Measurements from ENCODE around the gene TMEM204.

TMEM204 gene

DNA sequence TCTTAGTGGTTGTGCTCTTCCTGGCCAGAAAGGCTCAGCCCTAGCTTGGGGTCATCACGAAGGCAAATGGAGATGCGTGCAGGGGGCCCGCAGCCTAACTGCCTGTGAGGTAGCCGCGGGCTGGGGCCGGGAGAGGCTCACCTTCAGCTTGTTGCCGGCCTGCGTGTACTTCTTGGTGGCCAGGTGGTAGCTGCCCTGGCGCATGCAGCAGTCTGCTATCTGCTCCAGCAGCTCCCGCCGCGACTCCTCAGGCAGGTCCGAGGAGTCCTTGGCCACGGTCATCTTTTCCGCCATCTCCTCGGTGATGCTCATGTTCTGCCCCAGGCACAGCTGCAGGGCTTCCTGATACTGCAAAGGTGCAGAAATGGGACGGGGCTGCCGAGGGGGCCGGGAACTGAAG lies 13.0 kb upstream of the TMEM204 start:
- in situ Hi-C loops (cut with MboI; ENCODE audit: low pct_unique_long_range_greater_than_20kb, low sequenced_read_pairs, unreplicated experiment) = no loop called here
- DNase-seq (ENCODE audit: low spot score) = no peak
- TF ChIP-seq, protein P1, sequence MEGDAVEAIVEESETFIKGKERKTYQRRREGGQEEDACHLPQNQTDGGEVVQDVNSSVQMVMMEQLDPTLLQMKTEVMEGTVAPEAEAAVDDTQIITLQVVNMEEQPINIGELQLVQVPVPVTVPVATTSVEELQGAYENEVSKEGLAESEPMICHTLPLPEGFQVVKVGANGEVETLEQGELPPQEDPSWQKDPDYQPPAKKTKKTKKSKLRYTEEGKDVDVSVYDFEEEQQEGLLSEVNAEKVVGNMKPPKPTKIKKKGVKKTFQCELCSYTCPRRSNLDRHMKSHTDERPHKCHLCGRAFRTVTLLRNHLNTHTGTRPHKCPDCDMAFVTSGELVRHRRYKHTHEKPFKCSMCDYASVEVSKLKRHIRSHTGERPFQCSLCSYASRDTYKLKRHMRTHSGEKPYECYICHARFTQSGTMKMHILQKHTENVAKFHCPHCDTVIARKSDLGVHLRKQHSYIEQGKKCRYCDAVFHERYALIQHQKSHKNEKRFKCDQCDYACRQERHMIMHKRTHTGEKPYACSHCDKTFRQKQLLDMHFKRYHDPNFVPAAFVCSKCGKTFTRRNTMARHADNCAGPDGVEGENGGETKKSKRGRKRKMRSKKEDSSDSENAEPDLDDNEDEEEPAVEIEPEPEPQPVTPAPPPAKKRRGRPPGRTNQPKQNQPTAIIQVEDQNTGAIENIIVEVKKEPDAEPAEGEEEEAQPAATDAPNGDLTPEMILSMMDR (IDR thresholded peaks at IDR 0.05; ENCODE audit: extremely low read depth, insufficient read depth, missing control alignments) = no peak

DNA sequence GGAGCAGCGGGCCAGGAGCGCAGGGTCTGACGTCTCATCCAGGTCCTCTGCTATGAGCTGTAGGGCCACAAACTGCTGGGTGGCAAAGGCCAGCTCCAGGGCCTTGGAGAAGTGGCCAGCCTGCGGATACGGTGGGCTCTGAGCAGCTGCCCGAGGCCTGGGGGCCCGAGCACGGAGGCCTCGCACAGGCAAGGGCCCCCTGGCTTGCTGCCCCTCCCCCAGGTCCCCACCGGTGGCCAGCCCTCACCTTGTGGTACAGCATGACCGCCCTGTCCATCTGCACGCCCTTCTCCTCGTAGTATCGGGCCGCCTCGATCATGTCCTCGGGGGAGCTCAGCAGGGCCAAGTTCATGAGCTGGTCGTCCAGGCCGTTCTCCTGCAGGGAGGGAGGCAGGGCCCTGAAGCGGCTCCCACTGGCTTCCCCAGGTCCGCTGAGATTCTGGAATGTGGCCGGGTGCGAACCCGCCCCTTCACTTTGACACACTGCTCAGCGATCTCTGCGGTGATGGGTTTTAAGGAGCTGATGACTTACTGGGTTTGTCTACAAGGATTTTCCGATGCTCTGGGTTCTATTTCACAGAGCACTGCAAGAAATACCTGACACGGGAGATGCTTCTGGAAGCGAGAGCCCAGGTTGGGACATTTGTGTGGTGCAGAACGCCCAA lies 9.8 kb upstream of the TMEM204 start:
- no peak for DNase-seq (ENCODE audit: low spot score)
- in situ Hi-C loops (cut with MboI; ENCODE audit: low pct_unique_long_range_greater_than_20kb, low sequenced_read_pairs, unreplicated experiment) = no loop called here
- TF ChIP-seq, protein P1 (IDR thresholded peaks at IDR 0.05; ENCODE audit: extremely low read depth, insufficient read depth, missing control alignments) = no peak

DNA sequence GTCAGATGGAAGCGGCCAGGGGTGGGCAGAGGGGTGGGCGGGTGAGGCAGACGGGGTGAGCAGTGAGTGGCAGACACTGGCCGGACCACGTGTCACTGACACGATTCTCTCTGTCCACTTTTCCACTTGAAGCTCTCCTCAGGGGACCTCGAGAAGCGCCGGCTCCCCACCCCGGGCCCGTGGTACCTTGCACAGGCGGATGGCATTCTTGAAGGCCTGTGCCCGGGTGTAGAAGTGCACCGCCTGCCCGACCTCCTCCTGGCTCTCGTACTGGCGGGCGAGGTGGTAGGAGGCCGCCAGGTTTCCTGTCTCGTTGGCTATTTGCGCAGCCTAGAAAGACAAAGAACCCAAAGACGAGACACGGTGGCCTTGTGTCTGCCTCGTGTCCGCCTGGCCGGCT lies 9.1 kb upstream of the TMEM204 start:
- TF ChIP-seq, protein P1 (IDR thresholded peaks at IDR 0.05; ENCODE audit: extremely low read depth, insufficient read depth, missing control alignments) = no peak
- in situ Hi-C loops (cut with MboI; ENCODE audit: low pct_unique_long_range_greater_than_20kb, low sequenced_read_pairs, unreplicated experiment) = no loop called here
- DNase-seq (ENCODE audit: low spot score) = no peak

DNA sequence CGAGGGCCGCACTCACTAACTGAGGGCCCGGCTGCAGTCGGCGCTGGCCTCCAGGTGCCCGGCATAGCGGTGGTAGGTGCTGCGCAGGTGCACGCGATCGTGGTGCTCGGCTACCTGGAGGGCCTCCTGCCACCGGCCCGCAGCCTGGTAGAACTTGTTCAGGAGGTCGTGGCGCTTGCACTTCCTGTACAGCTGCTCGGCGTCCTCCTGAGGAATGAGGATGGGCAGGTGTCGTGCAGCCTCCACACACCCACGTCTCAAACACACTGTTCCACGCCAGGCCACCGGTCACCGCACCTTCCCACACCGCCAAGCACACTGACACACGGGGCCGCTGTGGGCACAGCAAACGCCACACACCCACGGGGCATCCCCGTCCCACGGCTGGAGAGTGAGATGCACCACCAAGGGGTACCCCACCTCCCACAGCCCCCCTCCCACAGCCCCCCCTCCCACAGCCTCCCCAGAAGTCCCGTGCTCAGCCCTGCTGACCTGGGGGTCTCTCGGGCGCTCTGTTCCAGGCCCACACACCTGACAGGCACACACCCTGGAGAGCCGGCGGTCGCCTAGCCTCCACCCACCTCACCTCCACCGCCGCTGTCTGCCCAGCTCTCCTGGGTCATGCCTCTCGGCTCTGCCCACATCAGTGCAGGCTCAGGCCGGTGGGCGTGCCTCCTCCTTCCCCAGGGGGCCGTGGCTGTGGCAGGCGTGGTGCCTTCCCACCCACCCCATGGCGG lies 7.4 kb upstream of the TMEM204 start:
- no peak for DNase-seq (ENCODE audit: low spot score)
- TF ChIP-seq, protein P1 (IDR thresholded peaks at IDR 0.05; ENCODE audit: extremely low read depth, insufficient read depth, missing control alignments) = no peak
- in situ Hi-C loops (cut with MboI; ENCODE audit: low pct_unique_long_range_greater_than_20kb, low sequenced_read_pairs, unreplicated experiment) = no loop called here

DNA sequence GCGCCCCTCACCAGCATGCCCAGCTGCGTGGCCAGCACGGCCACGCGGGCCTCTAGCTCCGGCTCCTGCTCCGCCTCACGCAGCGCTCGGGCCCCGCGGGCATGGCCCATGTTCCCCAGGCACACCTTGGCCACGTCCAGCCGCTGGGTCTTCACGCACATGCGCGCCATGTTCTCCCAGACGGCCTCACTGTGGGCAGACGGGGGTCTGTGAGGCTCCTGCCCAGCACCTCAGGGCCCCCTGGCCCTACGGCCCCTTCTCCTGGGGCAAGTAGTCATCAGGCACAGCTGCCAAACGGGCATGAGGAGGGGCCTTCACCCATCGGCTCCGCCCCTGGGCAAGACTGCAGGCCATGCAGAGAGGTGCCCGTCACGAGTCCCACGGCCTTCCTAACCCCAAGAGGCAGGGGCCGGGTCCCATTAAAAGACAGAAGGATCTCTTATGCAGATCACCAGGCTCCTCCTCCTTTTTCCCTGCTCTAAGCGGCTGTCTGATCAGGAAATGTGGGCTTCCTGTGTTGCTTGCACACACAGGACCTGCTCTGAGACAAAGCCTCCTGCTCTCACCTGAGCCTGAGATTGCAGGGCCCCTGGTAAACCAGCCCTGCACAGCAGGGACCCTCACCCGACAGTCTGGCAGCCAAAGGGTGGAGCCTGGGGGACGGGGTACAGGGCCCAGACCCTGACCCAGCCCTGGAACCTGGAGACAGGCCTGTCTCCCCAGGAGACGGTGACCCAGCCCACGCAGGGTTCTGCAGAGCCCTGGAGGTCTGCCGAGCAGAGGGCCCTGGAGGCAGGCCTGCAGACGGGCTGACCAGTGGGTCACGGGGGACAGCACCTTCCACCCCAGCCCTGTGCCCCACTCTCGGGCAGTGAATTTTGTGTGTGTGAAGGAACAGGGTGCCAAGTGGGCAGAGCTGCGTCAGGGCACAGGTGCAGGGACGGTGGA lies 6.6 kb upstream of the TMEM204 start:
- in situ Hi-C loops (cut with MboI; ENCODE audit: low pct_unique_long_range_greater_than_20kb, low sequenced_read_pairs, unreplicated experiment) = no loop called here
- no peak for DNase-seq (ENCODE audit: low spot score)
- TF ChIP-seq, protein P1 (IDR thresholded peaks at IDR 0.05; ENCODE audit: extremely low read depth, insufficient read depth, missing control alignments) = no peak

Data from GM13977 (cell line).